ENCODE data around the gene MAP2K7. TPM values are rescaled to one million over a fixed set of nuclear protein-coding genes. Genes with fewer than 3 reads are reported as not detected.

MAP2K7 gene
- total RNA-seq, 1 experiment from 2014 or later = 37.4 TPM

DNA sequence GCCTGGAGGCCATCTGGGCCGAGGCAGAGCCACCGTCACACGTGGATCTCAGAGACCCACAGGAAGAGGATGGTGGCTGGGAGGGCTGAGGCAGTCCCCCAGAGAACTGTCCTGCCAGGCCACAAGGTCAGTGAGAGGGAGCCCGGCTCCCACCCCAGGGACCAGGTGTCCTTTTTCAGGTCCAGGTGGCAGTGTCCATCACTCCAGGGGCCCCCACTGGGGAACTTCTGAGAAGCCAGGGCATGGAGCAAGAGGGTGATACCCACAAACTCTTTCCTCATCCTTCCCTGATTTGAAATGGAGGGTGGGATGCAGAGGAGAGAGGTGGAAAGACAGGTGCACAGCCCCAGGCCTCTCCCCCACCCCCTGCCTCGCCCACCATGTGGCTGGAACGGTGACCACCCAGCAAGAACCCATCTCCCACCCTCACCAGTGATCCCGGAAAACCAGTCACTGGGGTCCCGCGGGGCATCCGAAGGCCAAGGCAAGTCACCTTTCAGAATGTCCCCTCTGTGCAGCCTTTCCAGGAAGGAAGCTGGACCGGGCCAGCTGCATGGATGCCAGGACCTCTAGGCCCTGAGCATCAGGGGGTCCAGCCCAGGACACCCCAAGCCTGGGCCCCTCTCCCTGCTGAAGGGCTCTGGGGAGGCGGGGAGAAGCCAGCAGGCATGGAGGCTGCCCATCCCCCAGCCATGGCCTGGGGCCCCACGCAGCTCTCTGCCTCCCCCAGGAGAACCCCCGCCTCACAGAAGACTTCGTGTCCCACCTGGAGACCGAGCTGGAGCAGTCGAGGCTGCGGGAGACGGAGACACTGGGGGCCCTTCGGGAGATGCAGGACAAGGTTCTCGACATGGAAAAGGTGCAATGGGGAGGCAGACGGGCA, 43.6 kb upstream of the MAP2K7 start:
- no peak overlapping the region for H3K4me3 Mint-ChIP-seq (ENCODE audit: unreplicated experiment)
- Histone ChIP-seq H3K27me3 (replicated peaks; ENCODE audit: control insufficient read depth, insufficient read depth, low read length) (no peaks in the 10 kb centered on the region), H3K4me3 (ENCODE audit: low read depth, low read length) (no peak overlapping the region), H3K4me1 (no peaks in the 10 kb centered on the region; the same call in 1 of the 2 replicates), H3K36me3 (ENCODE audit: control insufficient read depth, insufficient read depth, low read length) (no peaks in the 10 kb centered on the region), H3K9me3 (no peaks in the 10 kb centered on the region)
- CTCF ChIA-PET = interaction anchor here (3.6 kb wide), 1 partner anchor 9 kb away, joined by 20 read pairs; no protein-coding TSS in a partner anchor
- intact Hi-C loops (cut with micrococcal nuclease; ENCODE audit: unreplicated experiment) = no loop called here
- BruUV-seq (replicated peaks) = no TSS peak
- peaks cover 5% of the 10 kb centered on the region for H3K36me3 Mint-ChIP-seq (ENCODE audit: insufficient read depth, unreplicated experiment)
- no peak overlapping the region for H3K27ac Mint-ChIP-seq (ENCODE audit: unreplicated experiment)
- TF ChIP-seq CTCF (IDR thresholded peaks at IDR 0.05; ENCODE audit: insufficient read depth in 1 of 2, low read depth in 1 of 2, low read length in 1 of 2, severe bottlenecking in 1 of 2, unreplicated experiment in 1 of 2) = no peak
- no peak for DNase-seq
- no peaks in the 10 kb centered on the region for H3K9me3 Mint-ChIP-seq (ENCODE audit: unreplicated experiment)
- POLR2A ChIA-PET = no interaction called here
- H3K27me3 Mint-ChIP-seq (ENCODE audit: insufficient read depth, unreplicated experiment) = no peaks in the 10 kb centered on the region
- H3K4me1 Mint-ChIP-seq (ENCODE audit: low read depth, unreplicated experiment) = no peaks in the 10 kb centered on the region

DNA sequence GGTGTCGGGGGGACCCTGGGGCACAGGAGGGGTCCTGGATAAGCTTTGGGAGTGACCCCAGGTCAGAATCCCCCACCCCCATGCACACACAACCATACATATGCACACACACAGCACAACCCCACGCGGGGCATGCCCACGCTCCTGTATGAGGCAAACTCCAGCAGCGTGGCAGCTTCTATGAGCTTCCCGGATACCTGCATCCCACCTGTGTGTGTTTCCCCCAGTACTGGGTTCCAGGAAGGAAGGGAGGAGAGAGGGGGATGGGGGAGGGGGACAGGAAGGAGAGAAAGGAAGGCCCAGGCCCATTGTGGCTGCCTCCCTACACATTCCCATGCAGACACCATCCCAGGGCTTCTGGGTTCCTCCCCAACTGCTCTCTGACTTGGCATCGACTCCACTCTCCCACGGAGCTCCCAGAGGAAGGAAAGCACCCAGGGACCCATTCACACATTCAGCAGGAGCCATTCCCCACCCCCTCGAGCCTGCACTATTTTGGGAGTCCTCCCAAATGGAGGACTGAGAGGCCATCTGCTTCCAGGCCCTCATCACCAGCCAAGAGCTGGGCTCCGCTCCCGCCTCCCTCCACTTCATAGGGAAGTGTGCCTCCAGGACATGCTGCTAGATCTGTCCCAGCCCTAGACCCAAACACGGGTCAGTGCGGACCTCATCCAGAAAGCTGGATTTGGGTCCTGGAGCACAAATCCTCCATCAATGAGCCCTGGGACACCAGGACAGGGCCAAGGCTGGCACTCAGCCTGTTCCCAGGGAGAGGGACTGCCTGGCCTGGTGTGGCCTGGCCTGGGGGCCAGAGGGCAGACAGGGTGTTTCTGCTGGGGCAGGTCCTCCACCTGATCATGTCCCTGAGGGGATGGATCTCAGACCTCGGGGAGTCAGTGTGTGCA, 42.7 kb upstream of the MAP2K7 start:
- H3K27me3 ChIP-seq (replicated peaks; ENCODE audit: control insufficient read depth, insufficient read depth, low read length) = no peaks in the 10 kb centered on the region
- Mint-ChIP-seq H3K27ac (ENCODE audit: unreplicated experiment) (no peak overlapping the region), H3K36me3 (ENCODE audit: insufficient read depth, unreplicated experiment) (peaks cover 5% of the 10 kb centered on the region), H3K4me3 (ENCODE audit: unreplicated experiment) (no peak overlapping the region), H3K4me1 (ENCODE audit: low read depth, unreplicated experiment) (no peaks in the 10 kb centered on the region), H3K27me3 (ENCODE audit: insufficient read depth, unreplicated experiment) (no peaks in the 10 kb centered on the region), H3K9me3 (ENCODE audit: unreplicated experiment) (no peaks in the 10 kb centered on the region)
- H3K4me3 ChIP-seq (ENCODE audit: low read depth, low read length) = no peak overlapping the region
- POLR2A ChIA-PET = no interaction called here
- no TSS peak for BruUV-seq (replicated peaks)
- no peak for DNase-seq
- CTCF ChIA-PET = interaction anchor here (0.5 kb wide), 1 partner anchor 84 kb away, joined by 3 read pairs; no protein-coding TSS in a partner anchor
- no peaks in the 10 kb centered on the region for H3K36me3 ChIP-seq (ENCODE audit: control insufficient read depth, insufficient read depth, low read length)
- intact Hi-C loops (cut with micrococcal nuclease; ENCODE audit: unreplicated experiment) = no loop called here
- no peaks in the 10 kb centered on the region for H3K9me3 ChIP-seq
- TF ChIP-seq CTCF (IDR thresholded peaks at IDR 0.05; ENCODE audit: insufficient read depth in 1 of 2, low read depth in 1 of 2, low read length in 1 of 2, severe bottlenecking in 1 of 2, unreplicated experiment in 1 of 2) = no peak
- H3K4me1 ChIP-seq = no peaks in the 10 kb centered on the region; the same call in 1 of the 2 replicates
